Activated T-cell treated with anti-CD3 and anti-CD28 coated beads for 4 hours (primary cell): ENCODE measurements around the gene SPIRE2.

Experiments
- DNase-seq: peaks from one replicate; pipeline ENCODE4 v3.0.0-alpha.2; 2020

Gene SPIRE2

GRCh38 chr16:89842471-89843408 lies 14.5 kb downstream of the SPIRE2 start:
- no peak for DNase-seq

GRCh38 chr16:89843409-89844350 lies 15.4 kb downstream of the SPIRE2 start:
- no peak for DNase-seq

- no peak for DNase-seq
Measured at GRCh38 chr16:89844739-89845339, 16.6 kb downstream of the SPIRE2 start.

- DNase-seq: no peak
Measured at GRCh38 chr16:89845417-89845816, 17.1 kb downstream of the SPIRE2 start.

GRCh38 chr16:89847051-89847939 lies 19.0 kb downstream of the SPIRE2 start:
- no peak for DNase-seq

- no peak for DNase-seq
Measured at GRCh38 chr16:89847940-89848297, 19.6 kb downstream of the SPIRE2 start.

GRCh38 chr16:89848974-89849373 lies 20.7 kb downstream of the SPIRE2 start:
- DNase-seq: no peak

GRCh38 chr16:89853306-89853993 lies 25.2 kb downstream of the SPIRE2 start:
- DNase-seq: no peak

GRCh38 chr16:89855301-89855945 lies 27.1 kb downstream of the SPIRE2 start:
- no peak for DNase-seq

GRCh38 chr16:89855986-89856385 lies 27.7 kb downstream of the SPIRE2 start:
- DNase-seq: no peak

- no peak for DNase-seq
Measured at GRCh38 chr16:89858973-89859614, 30.8 kb downstream of the SPIRE2 start.

- DNase-seq: no peak
Measured at GRCh38 chr16:89859615-89860007, 31.3 kb downstream of the SPIRE2 start.

- peak; percentile 66 for DNase-seq
Measured at GRCh38 chr16:89860747-89861304, 32.6 kb downstream of the SPIRE2 start.

GRCh38 chr16:89861648-89862047 lies 33.4 kb downstream of the SPIRE2 start:
- no peak for DNase-seq

GRCh38 chr16:89862732-89863131 lies 34.5 kb downstream of the SPIRE2 start:
- DNase-seq: no peak

- DNase-seq: peak; percentile 38
Measured at GRCh38 chr16:89863741-89864526, 35.7 kb downstream of the SPIRE2 start.

- DNase-seq: no peak
Measured at GRCh38 chr16:89864527-89864820, 36.2 kb downstream of the SPIRE2 start.

- DNase-seq: no peak
Measured at GRCh38 chr16:89867918-89868317, 39.6 kb downstream of the SPIRE2 start.

- no peak for DNase-seq
Measured at GRCh38 chr16:89869911-89870310, 41.6 kb downstream of the SPIRE2 start.

GRCh38 chr16:89870440-89870839 lies 42.2 kb downstream of the SPIRE2 start:
- no peak for DNase-seq
